ENCODE measurements around the gene ERCC6L2. TPM values are rescaled to one million over a fixed set of nuclear protein-coding genes. Genes with fewer than 3 reads are reported as not detected.

The ERCC6L2 gene
- total RNA-seq, 1 experiment from 2014 or later = 75.0 TPM

GRCh38 chr9:95848764-95849163 lies 26.7 kb upstream of the ERCC6L2 start:
- DNase-seq (ENCODE audit: low read depth in 1 of 2, low spot score in 2 of 2) = no peak
- no peak overlapping the region for H3K4me3 ChIP-seq
- no peaks in the 10 kb centered on the region for H3K9me3 ChIP-seq (replicated peaks)
- H3K36me3 ChIP-seq = no peaks in the 10 kb centered on the region
- no peaks in the 10 kb centered on the region for H3K27me3 ChIP-seq (replicated peaks)
- H3K4me1 ChIP-seq (replicated peaks) = peaks cover 12% of the 10 kb centered on the region
- H3K27ac ChIP-seq = no peak overlapping the region

- H3K27me3 ChIP-seq (replicated peaks) = no peaks in the 10 kb centered on the region
- H3K4me1 ChIP-seq (replicated peaks) = peaks cover 42% of the 10 kb centered on the region
- peak in 1 of 2 experiments; percentile 36 for DNase-seq (ENCODE audit: low read depth in 1 of 2, low spot score in 2 of 2)
- no peaks in the 10 kb centered on the region for H3K36me3 ChIP-seq
- H3K27ac ChIP-seq = peak overlapping the region; percentile 26; the same call in 1 of the 2 replicates
- no peaks in the 10 kb centered on the region for H3K9me3 ChIP-seq (replicated peaks)
- no peak overlapping the region for H3K4me3 ChIP-seq
Measured at GRCh38 chr9:95852059-95853032, 23.1 kb upstream of the ERCC6L2 start.

- Histone ChIP-seq H3K4me1 (replicated peaks) (peaks cover 43% of the 10 kb centered on the region), H3K27ac (peak overlapping the region; percentile 11; the same call in 1 of the 2 replicates), H3K4me3 (no peak overlapping the region), H3K27me3 (replicated peaks) (no peaks in the 10 kb centered on the region), H3K9me3 (replicated peaks) (no peaks in the 10 kb centered on the region), H3K36me3 (no peaks in the 10 kb centered on the region)
- peak in 1 of 2 experiments; percentile 48 for DNase-seq (ENCODE audit: low read depth in 1 of 2, low spot score in 2 of 2)
Measured at GRCh38 chr9:95854386-95855020, 21.0 kb upstream of the ERCC6L2 start.

GRCh38 chr9:95855961-95856360 lies 19.5 kb upstream of the ERCC6L2 start:
- no peak for DNase-seq (ENCODE audit: low read depth in 1 of 2, low spot score in 2 of 2)
- Histone ChIP-seq H3K27me3 (replicated peaks) (no peaks in the 10 kb centered on the region), H3K9me3 (replicated peaks) (no peaks in the 10 kb centered on the region), H3K27ac (no peak overlapping the region), H3K4me3 (no peak overlapping the region), H3K36me3 (no peaks in the 10 kb centered on the region), H3K4me1 (replicated peaks) (peaks cover 43% of the 10 kb centered on the region)

GRCh38 chr9:95857124-95857523 lies 18.4 kb upstream of the ERCC6L2 start:
- peak; percentile 25 to 52 for DNase-seq (ENCODE audit: low read depth in 1 of 2, low spot score in 2 of 2)
- Histone ChIP-seq H3K27ac (no peak overlapping the region), H3K4me1 (replicated peaks) (peaks cover 41% of the 10 kb centered on the region), H3K4me3 (no peak overlapping the region), H3K36me3 (no peaks in the 10 kb centered on the region), H3K27me3 (replicated peaks) (no peaks in the 10 kb centered on the region), H3K9me3 (replicated peaks) (no peaks in the 10 kb centered on the region)

GRCh38 chr9:95857896-95858295 lies 17.6 kb upstream of the ERCC6L2 start:
- DNase-seq (ENCODE audit: low read depth in 1 of 2, low spot score in 2 of 2) = no peak
- Histone ChIP-seq H3K27ac (no peak overlapping the region), H3K4me3 (no peak overlapping the region)

GRCh38 chr9:95862343-95862742 lies 13.1 kb upstream of the ERCC6L2 start:
- DNase-seq (ENCODE audit: low read depth in 1 of 2, low spot score in 2 of 2) = no peak
- Histone ChIP-seq H3K4me1 (replicated peaks) (peaks cover 1% of the 10 kb centered on the region), H3K4me3 (no peak overlapping the region), H3K27ac (no peak overlapping the region), H3K36me3 (no peaks in the 10 kb centered on the region), H3K9me3 (replicated peaks) (no peaks in the 10 kb centered on the region), H3K27me3 (replicated peaks) (no peaks in the 10 kb centered on the region)

More at GRCh38 chr9:95857896-95858295, 17.6 kb upstream of the ERCC6L2 start:
- peaks cover 33% of the 10 kb centered on the region for H3K4me1 ChIP-seq (replicated peaks)
- H3K27me3 ChIP-seq (replicated peaks) = no peaks in the 10 kb centered on the region
- no peaks in the 10 kb centered on the region for H3K9me3 ChIP-seq (replicated peaks)
- no peaks in the 10 kb centered on the region for H3K36me3 ChIP-seq

GRCh38 chr9:95864852-95865580 lies 10.5 kb upstream of the ERCC6L2 start:
- H3K4me1 ChIP-seq (replicated peaks) = no peaks in the 10 kb centered on the region
- H3K4me3 ChIP-seq = no peak overlapping the region
- no peaks in the 10 kb centered on the region for H3K27me3 ChIP-seq (replicated peaks)
- H3K36me3 ChIP-seq = no peaks in the 10 kb centered on the region
- DNase-seq (ENCODE audit: low read depth in 1 of 2, low spot score in 2 of 2) = no peak
- no peak overlapping the region for H3K27ac ChIP-seq
- no peaks in the 10 kb centered on the region for H3K9me3 ChIP-seq (replicated peaks)

- Histone ChIP-seq H3K36me3 (peaks cover 20% of the 10 kb centered on the region), H3K27me3 (replicated peaks) (no peaks in the 10 kb centered on the region), H3K4me1 (replicated peaks) (peaks cover 9% of the 10 kb centered on the region), H3K27ac (no peak overlapping the region), H3K4me3 (no peak overlapping the region), H3K9me3 (replicated peaks) (no peaks in the 10 kb centered on the region)
- no peak for DNase-seq (ENCODE audit: low read depth in 1 of 2, low spot score in 2 of 2)
Measured at GRCh38 chr9:95870352-95870751, 5.1 kb upstream of the ERCC6L2 start.

- Histone ChIP-seq H3K27me3 (replicated peaks) (no peaks in the 10 kb centered on the region), H3K36me3 (peaks cover 20% of the 10 kb centered on the region), H3K4me1 (replicated peaks) (peaks cover 9% of the 10 kb centered on the region), H3K9me3 (replicated peaks) (no peaks in the 10 kb centered on the region), H3K4me3 (no peak overlapping the region), H3K27ac (no peak overlapping the region)
- no peak for DNase-seq (ENCODE audit: low read depth in 1 of 2, low spot score in 2 of 2)
Measured at GRCh38 chr9:95870906-95871305, 4.6 kb upstream of the ERCC6L2 start.

- Histone ChIP-seq H3K36me3 (peaks cover 20% of the 10 kb centered on the region), H3K4me3 (no peak overlapping the region), H3K27ac (no peak overlapping the region), H3K27me3 (replicated peaks) (no peaks in the 10 kb centered on the region), H3K4me1 (replicated peaks) (peaks cover 14% of the 10 kb centered on the region), H3K9me3 (replicated peaks) (no peaks in the 10 kb centered on the region)
- peak in 1 of 2 experiments; percentile 31 for DNase-seq (ENCODE audit: low read depth in 1 of 2, low spot score in 2 of 2)
Measured at GRCh38 chr9:95874303-95874988, 1.0 kb upstream of the ERCC6L2 start.

GRCh38 chr9:95874989-95875304 lies 544 bp upstream of the ERCC6L2 start:
- peak in 1 of 2 experiments; percentile 45 for DNase-seq (ENCODE audit: low read depth in 1 of 2, low spot score in 2 of 2)
- peaks cover 19% of the 10 kb centered on the region for H3K4me1 ChIP-seq (replicated peaks)
- no peak overlapping the region for H3K27ac ChIP-seq
- H3K27me3 ChIP-seq (replicated peaks) = no peaks in the 10 kb centered on the region
- H3K9me3 ChIP-seq (replicated peaks) = no peaks in the 10 kb centered on the region
- H3K4me3 ChIP-seq = no peak overlapping the region
- H3K36me3 ChIP-seq = peaks cover 20% of the 10 kb centered on the region

- peaks cover 28% of the 10 kb centered on the region for H3K4me1 ChIP-seq (replicated peaks)
- no peak overlapping the region for H3K4me3 ChIP-seq
- H3K27ac ChIP-seq = no peak overlapping the region
- peaks cover 22% of the 10 kb centered on the region for H3K36me3 ChIP-seq
- no peak for DNase-seq (ENCODE audit: low read depth in 1 of 2, low spot score in 2 of 2)
- no peaks in the 10 kb centered on the region for H3K27me3 ChIP-seq (replicated peaks)
- no peaks in the 10 kb centered on the region for H3K9me3 ChIP-seq (replicated peaks)
Measured at GRCh38 chr9:95876138-95876444, 600 bp downstream of the ERCC6L2 start.
